ENCODE measurements around the gene RXFP4. TPM values are rescaled to one million over a fixed set of nuclear protein-coding genes. Genes with fewer than 3 reads are reported as not detected.
"Not testable (repeated sequence)": the region's sequence is repeated elsewhere in the genome, so short reads cannot be mapped to it uniquely, and the experiment has no call there.

RXFP4 gene
- total RNA-seq, 1 donor from 2014 or later: not detected

GRCh38 chr1:155920717-155921116, 20.7 kb upstream of the RXFP4 start:
- no peak for TF ChIP-seq CTCF (IDR thresholded peaks at IDR 0.05)
- ATAC-seq (no peak), DNase-seq (no peak)
- no peak overlapping the region for H3K4me3 ChIP-seq
- H3K27ac ChIP-seq: no peak overlapping the region
- no peaks in the 10 kb centered on the region for H3K27me3 ChIP-seq (ENCODE audit: low read depth)
- intact Hi-C loops (cut with DNase I): no loop called here
- peaks cover 100% of the 10 kb centered on the region for H3K36me3 ChIP-seq
- no peaks in the 10 kb centered on the region for H3K9me3 ChIP-seq
- no peaks in the 10 kb centered on the region for H3K4me1 ChIP-seq

GRCh38 chr1:155925506-155925905, 15.9 kb upstream of the RXFP4 start:
- peaks cover 5% of the 10 kb centered on the region for H3K4me1 ChIP-seq
- H3K27ac ChIP-seq: no peak overlapping the region
- ATAC-seq (no peak), DNase-seq (no peak)
- H3K27me3 ChIP-seq (ENCODE audit: low read depth): no peaks in the 10 kb centered on the region
- TF ChIP-seq CTCF (IDR thresholded peaks at IDR 0.05): no peak
- intact Hi-C loops (cut with DNase I): no loop called here
- H3K4me3 ChIP-seq: no peak overlapping the region
- no peaks in the 10 kb centered on the region for H3K9me3 ChIP-seq
- H3K36me3 ChIP-seq: peaks cover 100% of the 10 kb centered on the region

- DNase-seq (no peak), ATAC-seq (no peak)
- Histone ChIP-seq H3K27me3 (ENCODE audit: low read depth) (no peaks in the 10 kb centered on the region), H3K4me3 (no peak overlapping the region), H3K9me3 (no peaks in the 10 kb centered on the region), H3K36me3 (peaks cover 96% of the 10 kb centered on the region), H3K4me1 (peaks cover 37% of the 10 kb centered on the region), H3K27ac (no peak overlapping the region)
- intact Hi-C loops (cut with DNase I): no loop called here
- no peak for TF ChIP-seq CTCF (IDR thresholded peaks at IDR 0.05)
Measured at GRCh38 chr1:155929057-155929456, 12.4 kb upstream of the RXFP4 start.

GRCh38 chr1:155930725-155931124, 10.7 kb upstream of the RXFP4 start:
- DNase-seq; H3K27ac ChIP-seq; H3K27me3 ChIP-seq (ENCODE audit: low read depth); H3K9me3 ChIP-seq; ATAC-seq; intact Hi-C loops (cut with DNase I): not testable (repeated sequence)
- peaks cover 79% of the 10 kb centered on the region for H3K36me3 ChIP-seq
- H3K4me1 ChIP-seq: peaks cover 37% of the 10 kb centered on the region
- peak overlapping the region; percentile 66 for H3K4me3 ChIP-seq

GRCh38 chr1:155931332-155932038, 10.0 kb upstream of the RXFP4 start:
- Histone ChIP-seq H3K36me3 (peaks cover 71% of the 10 kb centered on the region), H3K27ac (no peak overlapping the region), H3K4me1 (peaks cover 37% of the 10 kb centered on the region), H3K27me3 (ENCODE audit: low read depth) (no peaks in the 10 kb centered on the region), H3K4me3 (peak overlapping the region; percentile 66), H3K9me3 (no peaks in the 10 kb centered on the region)
- TF ChIP-seq CTCF (IDR thresholded peaks at IDR 0.05): no peak
- DNase-seq (peak; percentile 45), ATAC-seq (no peak)
- intact Hi-C loops (cut with DNase I): no loop called here

GRCh38 chr1:155932081-155932480, 9.4 kb upstream of the RXFP4 start:
- intact Hi-C loops (cut with DNase I): no loop called here
- Histone ChIP-seq H3K4me3 (peak overlapping the region; percentile 66), H3K27me3 (ENCODE audit: low read depth) (no peaks in the 10 kb centered on the region), H3K36me3 (peaks cover 65% of the 10 kb centered on the region), H3K27ac (no peak overlapping the region), H3K4me1 (peaks cover 37% of the 10 kb centered on the region), H3K9me3 (no peaks in the 10 kb centered on the region)
- no peak for TF ChIP-seq CTCF (IDR thresholded peaks at IDR 0.05)
- no peak for ATAC-seq
- no peak for DNase-seq

Data from lower lobe of right lung (tissue), 2 donors.